T47D (cell line): ENCODE results near the gene UBE2G1.

ENCODE experiments used
- DNase-seq, 2 experiments: peaks; one replicate each; pipeline versions ENCODE4 v3.0.0 to v3.0.0-alpha.2; 2011 to 2012; ENCODE audit warnings: low read depth in 1 of 2, low spot score in 1 of 2
- JUND ChIP-seq: IDR thresholded peaks from 2 replicates; pipeline ENCODE4 v1.6.1; 2012; ENCODE audit warnings: low read depth
- in situ Hi-C: cut with HindIII; loops from 2 replicates; pipeline ENCODE4 v1.10.0; 2016; ENCODE audit warnings: low sequenced_read_pairs, low pct_unique_long_range_greater_than_20kb

UBE2G1 gene

GRCh38 chr17:4301066-4301465, 65.4 kb downstream of the UBE2G1 start:
- no peak for DNase-seq
- in situ Hi-C loops = no loop called here
- no peak for TF ChIP-seq JUND

DNA sequence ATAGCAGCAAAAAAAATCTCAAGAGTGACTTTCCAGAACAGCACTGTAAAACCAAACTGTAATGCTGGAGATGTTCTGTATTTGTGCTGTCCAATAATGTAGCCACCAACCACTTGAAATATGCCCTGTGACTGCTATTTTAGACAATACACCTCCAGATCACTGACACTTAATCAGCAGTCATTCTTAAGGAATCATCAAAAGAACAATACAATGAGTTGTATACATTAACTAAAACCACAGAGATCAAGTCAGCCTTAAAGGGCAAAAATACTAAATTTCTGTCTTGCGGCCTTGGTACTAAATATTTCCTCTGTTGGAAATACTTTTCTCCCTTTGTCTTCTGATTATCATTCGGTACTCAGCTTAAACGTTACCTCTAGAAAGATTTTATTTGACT, 69.1 kb downstream of the UBE2G1 start:
- no peak for TF ChIP-seq JUND
- in situ Hi-C loops = no loop called here
- DNase-seq = no peak

DNA sequence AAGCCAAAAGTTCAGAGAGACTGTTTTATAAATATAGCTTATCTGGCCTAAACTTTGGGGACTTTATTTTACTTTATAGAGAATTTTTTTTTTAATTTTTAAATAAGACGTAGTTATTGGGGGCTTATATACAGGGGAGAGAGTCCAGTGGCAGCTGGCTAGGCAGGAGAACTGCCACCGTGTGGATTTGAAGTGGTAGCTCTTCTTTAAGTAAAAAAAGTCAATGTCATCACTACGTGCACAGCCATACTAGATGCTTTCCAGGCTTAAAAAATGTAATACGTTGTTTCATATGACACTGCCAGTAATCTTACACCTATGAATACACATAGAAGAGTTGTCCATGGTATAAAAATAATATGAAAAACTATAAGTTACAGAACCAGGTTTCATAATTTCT, 70.8 kb downstream of the UBE2G1 start:
- TF ChIP-seq JUND = no peak
- in situ Hi-C loops = no loop called here
- no peak for DNase-seq

DNA sequence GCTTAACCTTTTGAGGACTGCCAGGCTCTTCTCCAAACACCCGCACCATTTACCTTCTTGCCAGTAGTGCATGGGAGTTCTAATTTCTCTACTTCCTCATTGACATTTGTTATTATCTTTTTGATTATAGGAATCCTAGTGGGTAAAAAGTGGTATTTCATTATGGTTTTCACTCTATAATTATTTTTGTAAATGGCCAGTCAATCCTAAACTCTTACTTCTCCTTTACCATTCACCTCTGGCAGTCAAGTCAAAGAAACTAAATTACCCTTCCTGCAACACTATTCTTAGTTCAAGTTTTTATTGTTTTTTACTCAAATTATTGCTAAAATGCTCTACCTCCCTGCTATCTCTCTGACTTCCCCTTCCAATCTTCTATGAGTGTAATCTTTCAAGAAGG, 72.9 kb downstream of the UBE2G1 start:
- in situ Hi-C loops = no loop called here
- no peak for DNase-seq
- no peak for TF ChIP-seq JUND

DNA sequence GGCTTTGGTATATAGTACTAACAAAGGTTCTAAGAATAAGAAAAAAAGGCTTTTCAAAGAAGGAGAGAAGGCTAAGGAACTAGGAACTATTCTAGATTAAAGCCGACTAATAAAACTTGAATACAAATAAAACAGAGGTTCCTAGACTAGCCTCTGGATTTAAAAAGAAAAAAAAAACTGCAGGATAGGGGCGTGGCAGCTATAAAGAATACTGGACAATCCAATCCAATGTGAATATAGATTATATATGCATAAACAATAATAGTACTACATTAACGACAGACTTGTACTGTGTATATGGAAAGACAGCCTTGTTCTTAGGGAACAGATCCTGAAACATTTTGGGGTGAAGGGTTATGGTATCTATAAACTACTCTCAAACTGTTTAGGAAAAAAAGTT, 78.8 kb downstream of the UBE2G1 start:
- in situ Hi-C loops = no loop called here
- TF ChIP-seq JUND = no peak
- no peak for DNase-seq

DNA sequence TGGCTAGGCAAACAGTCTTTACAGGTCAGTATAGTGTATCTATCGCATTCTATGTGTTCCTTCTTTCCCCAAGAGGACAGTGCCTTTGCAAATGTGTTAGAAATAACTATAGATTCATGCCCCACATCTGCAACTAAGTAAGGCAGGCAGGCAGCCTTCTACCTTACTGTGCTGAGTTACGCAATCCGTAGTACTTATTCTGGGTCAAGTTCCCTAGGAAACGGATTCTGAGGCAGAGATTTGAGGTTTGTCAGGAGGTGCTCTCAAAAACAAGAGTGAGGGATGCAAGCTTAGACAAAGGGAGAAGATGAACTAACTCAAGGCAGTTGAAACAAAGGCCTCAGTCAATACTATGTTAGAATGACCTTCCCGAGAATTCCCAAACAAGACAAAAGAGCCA, 90.0 kb downstream of the UBE2G1 start:
- in situ Hi-C loops = no loop called here
- TF ChIP-seq JUND = no peak
- no peak for DNase-seq

DNA sequence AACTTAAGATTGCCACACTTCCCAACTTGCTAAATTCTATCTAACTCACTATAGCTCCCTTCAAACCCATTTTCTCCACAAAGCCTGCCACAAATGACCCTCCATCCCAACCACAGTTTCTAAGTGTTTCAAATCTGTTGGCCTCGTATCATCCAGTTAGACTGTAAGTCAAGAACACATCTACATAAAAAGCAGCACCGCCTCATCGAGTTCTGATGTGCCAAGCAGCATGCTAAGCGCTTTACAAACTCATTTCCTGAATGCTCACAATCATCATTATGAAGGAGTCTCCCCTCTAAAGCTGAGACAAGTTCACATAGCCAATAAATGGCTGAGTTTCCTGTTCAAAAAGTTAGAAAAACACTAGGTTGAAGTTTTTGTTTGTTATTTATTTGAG, 93.5 kb downstream of the UBE2G1 start:
- in situ Hi-C loops = no loop called here
- no peak for DNase-seq

DNA sequence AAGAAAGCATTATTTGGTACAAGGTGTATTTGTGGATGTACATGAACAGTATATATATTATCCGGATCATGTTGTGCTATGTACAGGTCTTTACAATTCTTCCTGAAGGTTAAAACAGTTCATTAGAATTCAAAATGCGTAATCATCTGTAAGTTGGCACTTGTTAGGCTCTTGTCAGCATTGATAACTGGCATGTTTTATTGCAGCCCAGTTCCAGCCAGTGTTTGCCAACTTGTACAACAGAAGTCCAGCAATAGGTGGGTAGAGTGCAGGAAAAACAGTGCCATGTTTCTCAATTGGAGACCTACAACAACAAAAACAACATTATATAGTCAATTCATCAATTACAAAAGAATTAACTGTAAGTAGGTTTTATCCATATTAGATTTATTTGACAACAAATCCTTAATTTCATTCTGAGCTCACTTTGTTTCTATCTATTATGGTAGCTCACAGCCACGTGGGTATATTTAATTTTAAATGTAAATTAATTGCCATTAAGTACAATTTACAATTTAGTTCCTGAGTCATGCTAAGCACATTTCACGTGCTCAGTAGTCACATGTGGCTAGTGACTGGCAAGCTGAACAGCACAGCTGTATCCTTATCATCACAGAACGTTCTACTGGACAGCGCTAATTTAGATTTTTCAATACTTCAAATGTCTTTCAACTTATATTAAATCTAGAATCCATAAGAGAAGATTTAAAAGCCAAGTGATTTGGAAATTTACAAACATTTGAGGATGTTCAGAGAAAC, 94.1 kb downstream of the UBE2G1 start:
- no peak for TF ChIP-seq JUND
- DNase-seq = no peak

More for the DNA sequence above, 93.5 kb downstream of the UBE2G1 start:
- TF ChIP-seq JUND = no peak

GRCh38 chr17:4270736-4271135, 95.7 kb downstream of the UBE2G1 start:
- TF ChIP-seq JUND = no peak
- in situ Hi-C loops = no loop called here
- DNase-seq = no peak

More for the DNA sequence above, 94.1 kb downstream of the UBE2G1 start:
- in situ Hi-C loops = no loop called here

GRCh38 chr17:4269915-4270314, 96.6 kb downstream of the UBE2G1 start:
- TF ChIP-seq JUND = no peak
- in situ Hi-C loops = no loop called here
- no peak for DNase-seq

DNA sequence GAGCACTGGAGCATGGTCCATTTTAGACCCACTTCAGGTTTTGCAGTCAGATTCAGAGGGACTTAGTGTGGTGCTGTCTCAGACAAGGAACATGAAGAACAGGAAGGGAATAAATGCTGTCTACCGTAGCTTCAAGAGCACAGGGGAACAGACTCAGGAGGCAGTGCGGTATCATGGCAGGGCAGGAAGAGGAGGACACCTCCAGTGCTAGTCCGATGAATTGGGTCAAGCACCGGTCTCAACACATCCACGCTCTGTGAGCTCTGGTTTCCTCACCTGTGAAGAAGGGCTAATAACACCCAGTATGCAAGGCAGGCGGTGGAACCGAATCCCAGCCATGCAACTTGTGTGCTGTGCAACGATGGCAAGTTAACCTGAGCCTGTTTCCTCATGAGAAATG, 99.1 kb downstream of the UBE2G1 start:
- in situ Hi-C loops = no loop called here
- TF ChIP-seq JUND = no peak
- no peak for DNase-seq

DNA sequence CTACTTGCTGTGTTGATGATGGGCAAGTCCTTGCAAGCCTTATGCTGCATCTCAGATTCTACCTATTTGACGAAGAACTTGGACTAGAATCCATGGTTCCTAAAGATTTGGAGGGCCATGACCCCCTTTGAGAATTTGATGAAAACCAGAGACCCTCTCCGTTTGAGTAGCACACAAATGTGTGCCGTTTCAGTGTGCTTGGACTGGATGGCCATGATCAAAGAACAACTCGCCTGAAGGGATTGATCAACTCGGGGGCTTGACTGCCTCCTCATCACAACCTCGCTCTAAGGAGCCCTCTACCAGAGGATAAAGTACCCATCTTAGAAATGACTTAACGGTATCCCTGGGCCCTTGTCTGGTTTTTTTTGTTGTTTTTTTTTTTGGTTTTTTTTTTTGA, 99.9 kb downstream of the UBE2G1 start:
- no peak for DNase-seq
- TF ChIP-seq JUND = no peak
- in situ Hi-C loops = no loop called here

- in situ Hi-C loops = no loop called here
- DNase-seq = peak; percentile 86 to 93
- no peak for TF ChIP-seq JUND
These were observed 102.9 kb downstream of the UBE2G1 start, which contains the start of gene ANKFY1 for GRCh38 chr17:4263282-4264215. ANKFY1 (minus strand) TSS chr17:4263979; CDS start chr17:4263941, 38 bp downstream.
